CD4-positive, alpha-beta T cell treated with Interleukin-10 for 1 hour (primary cell): ENCODE data around the gene ZNF124.

ENCODE experiments used
- DNase-seq: peaks from one replicate; pipeline ENCODE4 v3.0.0-alpha.2; 2020

Gene ZNF124

GRCh38 chr1:247111700-247112478, 59.9 kb downstream of the ZNF124 start:
- DNase-seq = no peak

DNA sequence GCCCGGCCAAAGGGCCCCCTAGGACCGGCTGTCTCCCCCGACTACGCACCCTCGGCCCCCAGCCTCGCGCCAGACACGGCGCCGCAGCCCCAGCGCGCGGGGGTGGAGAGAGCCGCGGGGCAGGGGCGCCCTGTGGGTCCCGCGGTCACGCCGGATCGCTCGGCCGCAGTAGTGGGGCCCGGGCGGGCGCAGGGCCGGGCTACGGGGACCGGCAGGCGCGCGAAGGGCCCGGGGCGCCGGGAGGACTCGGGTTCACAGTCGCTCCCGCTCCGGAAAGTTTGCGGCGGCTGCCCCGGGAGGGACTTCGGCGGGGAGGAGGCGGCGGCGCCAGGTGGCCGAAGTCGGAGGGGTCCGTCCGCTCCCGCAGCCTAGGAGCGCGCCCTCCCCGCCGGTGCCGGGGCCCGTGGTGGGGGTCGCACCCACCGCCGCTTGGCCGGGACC, 60.5 kb downstream of the ZNF124 start:
- DNase-seq = no peak

- DNase-seq = no peak
Observed at GRCh38 chr1:247110627-247111258, 61.1 kb downstream of the ZNF124 start.

GRCh38 chr1:247107694-247108093, 64.1 kb downstream of the ZNF124 start:
- no peak for DNase-seq

GRCh38 chr1:247105966-247106365, 65.9 kb downstream of the ZNF124 start:
- DNase-seq = no peak
